ENCODE results near the gene SLC28A2.

Gene SLC28A2, protein sequence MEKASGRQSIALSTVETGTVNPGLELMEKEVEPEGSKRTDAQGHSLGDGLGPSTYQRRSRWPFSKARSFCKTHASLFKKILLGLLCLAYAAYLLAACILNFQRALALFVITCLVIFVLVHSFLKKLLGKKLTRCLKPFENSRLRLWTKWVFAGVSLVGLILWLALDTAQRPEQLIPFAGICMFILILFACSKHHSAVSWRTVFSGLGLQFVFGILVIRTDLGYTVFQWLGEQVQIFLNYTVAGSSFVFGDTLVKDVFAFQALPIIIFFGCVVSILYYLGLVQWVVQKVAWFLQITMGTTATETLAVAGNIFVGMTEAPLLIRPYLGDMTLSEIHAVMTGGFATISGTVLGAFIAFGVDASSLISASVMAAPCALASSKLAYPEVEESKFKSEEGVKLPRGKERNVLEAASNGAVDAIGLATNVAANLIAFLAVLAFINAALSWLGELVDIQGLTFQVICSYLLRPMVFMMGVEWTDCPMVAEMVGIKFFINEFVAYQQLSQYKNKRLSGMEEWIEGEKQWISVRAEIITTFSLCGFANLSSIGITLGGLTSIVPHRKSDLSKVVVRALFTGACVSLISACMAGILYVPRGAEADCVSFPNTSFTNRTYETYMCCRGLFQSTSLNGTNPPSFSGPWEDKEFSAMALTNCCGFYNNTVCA

DNA sequence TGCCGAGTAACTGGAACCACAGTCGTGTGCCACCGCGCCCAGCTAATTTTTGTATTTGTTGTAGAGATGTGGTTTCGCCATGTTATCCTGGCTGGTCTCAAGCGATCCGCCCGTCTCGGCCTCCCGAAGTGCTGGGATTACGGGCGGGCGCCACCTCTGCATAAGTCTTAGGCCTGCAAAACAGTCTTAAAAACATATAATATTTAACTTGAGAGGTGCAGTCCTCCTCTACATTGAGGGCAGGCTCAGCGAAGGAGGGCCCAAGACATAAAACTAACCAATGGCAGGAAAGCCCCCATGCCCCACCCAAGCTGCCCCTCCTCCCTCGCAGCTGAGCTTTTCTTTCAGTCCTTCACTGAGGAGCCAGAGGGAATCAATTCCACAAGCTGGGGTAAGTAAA, at the start of gene SLC28A2:
TSS of gene SLC28A2 (plus strand) at position 347 of the 400 bp plus-strand sequence. CDS start 982 bp downstream, outside the sequence.
- no peak for DNase-seq

DNA sequence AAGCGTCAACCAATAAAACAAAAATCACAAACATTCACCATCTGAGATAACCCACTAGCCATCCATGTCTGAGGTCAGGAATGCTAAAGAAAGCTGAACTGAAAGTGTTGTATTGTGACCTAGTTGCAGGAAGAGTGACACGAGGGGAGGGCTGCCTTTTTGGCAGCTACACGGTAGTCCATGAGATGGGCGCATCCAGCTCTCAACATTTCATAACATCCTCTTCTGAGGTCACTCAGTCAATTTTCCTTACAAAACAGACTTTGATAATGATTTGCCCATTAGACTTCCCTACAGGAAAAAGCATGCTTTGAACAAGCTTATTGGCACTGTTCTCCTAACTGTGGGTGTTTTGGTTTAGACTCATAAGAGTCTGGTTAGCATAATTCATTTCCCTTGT, 48.9 kb upstream of the SLC28A2 start:
- DNase-seq, result no peak

DNA sequence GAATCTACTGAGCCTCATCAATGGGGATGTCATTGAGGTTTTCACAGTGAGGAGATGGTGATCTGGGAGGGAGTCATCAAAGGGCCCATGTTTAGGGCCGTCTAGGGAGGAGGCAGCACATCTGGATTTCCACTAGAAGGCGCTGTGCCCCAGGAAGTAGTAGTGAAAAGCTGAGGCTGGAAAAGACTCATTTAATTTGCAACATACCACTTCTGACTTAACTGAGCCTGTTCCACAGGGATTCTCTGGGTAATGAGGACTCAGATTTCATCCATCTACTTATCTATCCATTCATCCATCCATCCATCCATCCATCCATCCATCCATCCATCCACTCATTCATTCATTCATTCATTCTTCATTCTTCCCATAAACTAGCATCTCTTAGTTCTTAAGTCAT, 46.8 kb upstream of the SLC28A2 start:
- DNase-seq, result peak; percentile 81

DNA sequence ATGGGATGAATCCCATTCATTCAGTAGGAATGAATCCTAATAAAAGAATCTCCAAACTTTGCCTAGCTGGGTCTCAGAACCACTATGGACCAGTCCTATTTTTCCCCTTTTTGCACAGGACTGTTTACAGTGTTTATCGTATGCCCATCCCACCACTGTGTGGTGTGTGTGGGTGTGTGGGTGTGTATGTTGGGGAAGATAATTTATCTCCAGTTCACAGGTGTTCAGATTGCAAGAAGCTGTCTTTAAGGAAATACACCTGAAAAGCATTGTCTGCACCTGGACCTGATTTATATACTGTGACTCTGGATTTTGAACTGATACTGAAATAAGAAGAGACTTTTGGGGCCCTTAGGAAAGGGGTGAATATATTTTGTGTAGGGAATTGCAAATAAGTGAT, 39.5 kb upstream of the SLC28A2 start:
- no peak for DNase-seq

DNA sequence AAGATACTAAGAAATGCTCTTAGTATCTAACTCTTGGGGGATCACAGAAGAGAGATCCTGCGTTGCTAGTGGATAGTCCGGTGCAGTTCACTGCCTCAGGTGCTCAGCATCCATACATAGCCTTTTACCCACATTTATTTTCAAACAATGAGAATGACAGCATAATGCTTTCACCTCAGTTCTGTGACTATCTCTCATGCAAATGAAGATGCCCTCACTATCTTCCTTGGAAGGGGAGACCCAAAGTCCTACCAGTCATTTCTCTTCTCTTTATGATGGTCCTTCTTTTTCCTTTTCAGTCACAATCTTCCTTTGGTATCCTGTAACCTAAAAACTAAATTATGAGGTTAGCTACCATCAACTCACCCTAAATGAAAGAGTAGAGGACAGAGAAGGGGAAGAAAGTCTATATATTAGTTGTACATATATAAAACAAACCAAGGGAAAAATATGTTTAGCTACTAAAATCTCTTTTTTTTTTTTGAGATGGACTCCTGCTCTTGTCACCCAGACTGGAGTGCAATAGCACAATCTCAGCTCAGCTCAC, 30.9 kb upstream of the SLC28A2 start:
- no peak for DNase-seq

DNA sequence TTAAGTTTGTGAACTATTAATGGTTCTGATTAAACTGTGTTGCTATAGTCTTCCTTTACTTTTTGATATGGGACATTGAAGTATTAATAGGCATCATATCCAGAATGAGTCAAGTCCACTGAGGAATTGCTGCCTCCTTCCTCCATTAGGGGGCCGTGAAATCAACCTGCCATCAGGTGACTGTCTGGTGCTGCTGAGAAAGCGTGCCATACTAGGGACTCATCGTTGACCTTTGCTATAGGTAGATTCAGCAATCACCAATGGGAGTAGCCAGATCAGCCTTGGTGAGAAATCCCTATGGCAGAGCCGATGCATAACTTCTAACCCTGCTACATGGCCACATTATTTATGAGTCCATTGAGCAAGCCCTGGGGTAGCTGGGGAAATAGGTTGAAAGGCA, 30.1 kb upstream of the SLC28A2 start:
- DNase-seq, result no peak

DNA sequence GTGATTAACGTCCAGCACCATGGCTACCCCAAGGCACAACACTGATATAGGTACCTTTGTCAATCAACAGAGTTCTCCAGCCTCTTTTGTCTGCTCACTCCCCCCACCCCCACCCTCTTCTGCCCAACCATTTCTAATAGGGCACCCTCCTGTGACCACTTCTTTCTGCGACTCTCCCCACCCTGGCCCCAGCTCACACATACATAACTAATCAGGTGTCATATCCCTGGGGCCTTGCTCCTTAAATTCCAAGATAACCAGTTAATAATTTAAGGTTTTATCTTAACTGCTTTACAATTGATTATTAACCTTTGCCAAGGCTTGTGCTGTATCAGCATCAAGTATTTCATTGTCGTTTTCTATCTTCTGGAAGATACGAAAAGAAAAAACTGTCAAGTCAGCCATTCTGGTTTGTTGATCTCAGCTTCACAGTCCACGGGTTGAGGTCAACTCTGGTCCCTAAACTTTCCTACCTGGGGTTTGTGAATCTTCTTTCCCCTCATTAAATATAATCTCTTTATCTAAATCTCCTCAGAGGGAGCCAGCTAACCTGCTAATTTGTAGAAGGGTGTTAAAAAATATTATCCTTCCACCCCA, 27.3 kb upstream of the SLC28A2 start:
- no peak for DNase-seq

DNA sequence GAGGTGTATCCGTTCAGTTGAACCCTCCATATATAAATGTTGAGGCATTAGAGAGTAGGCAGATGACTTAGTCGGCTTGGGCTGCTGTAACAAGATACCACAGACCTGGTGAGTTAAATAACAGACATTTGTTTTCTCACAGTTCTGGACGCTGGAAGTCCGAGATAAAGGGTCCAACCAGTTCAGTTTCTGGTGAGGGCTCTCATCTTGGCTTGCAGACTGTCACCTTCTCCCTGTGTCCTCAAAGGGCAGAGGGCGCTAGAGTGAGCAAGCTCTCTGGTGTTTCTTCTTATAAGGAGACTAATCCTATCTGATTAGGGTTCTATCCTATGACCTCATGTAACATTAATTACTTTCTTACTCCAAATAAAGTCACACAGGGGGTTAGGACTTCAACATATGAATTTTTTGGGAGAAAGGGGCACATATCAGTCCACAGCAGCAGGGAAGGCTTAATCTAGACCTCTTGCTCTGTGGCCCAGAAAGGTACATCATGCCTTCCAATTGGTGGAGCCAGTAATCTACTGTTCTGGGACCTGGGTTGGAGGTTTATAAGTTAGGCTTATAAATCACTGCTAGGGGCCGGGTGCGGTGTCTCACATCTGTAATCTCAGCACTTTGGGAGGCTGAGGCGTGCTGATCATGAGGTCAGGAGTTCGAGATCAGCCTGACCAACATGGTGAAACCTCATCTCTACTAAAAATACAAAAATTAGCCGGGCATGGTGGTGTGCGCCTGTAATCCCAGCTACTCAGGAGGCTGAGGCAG, 26.3 kb upstream of the SLC28A2 start:
- peak; percentile 3 for DNase-seq

DNA sequence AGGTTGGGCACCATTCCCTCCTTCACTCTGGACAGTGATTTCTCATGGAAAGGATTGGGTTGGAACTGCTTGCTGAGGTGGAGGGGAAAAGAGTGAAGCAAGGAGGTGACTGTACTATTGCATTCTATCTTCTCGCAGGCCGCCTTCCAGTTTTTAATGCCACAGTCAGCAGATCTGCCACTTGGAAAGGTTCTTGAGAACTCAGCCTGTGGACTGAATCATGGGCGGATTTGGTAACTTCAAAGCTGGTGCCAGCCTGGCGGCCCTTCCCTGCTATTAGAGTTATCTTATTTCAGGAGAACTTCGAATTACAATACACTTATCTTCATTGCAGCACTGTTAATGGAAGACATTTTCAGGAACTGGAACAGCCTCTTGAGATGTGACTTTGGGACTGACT, 23.1 kb upstream of the SLC28A2 start:
- no peak for DNase-seq

DNA sequence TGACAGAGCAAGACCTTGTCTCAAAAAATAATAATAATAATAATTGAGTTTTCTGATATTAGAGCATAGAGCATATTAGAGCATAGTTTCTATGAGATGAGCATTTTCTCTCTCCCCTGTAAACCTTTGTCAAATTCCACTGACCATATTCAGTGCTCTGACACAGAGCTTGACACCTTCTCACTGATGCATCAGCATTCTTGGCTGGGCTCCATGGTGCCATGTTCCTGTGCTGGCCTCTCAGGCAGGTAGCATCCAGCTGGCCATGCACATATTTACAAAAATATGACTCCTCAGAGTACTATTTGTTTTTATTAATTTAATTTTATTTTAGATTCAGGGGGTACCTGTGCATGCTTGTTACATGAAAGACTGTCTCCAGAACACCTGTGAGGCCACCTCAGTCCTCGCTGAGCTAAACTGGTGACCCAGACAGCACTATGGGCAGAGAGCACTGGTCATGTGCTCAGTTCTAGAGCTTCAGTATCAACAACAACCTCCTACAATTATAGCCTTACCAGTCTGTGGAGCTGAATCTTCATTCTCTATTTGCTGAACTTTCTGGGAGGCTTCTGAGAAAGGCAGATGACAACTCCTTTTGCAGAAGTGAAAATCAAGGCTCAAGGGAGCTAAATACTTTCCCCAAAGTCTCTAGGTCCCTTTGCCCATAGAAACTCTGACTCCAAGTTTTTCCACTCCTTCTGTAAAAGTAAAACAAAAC, 21.6 kb upstream of the SLC28A2 start:
- no peak for DNase-seq

DNA sequence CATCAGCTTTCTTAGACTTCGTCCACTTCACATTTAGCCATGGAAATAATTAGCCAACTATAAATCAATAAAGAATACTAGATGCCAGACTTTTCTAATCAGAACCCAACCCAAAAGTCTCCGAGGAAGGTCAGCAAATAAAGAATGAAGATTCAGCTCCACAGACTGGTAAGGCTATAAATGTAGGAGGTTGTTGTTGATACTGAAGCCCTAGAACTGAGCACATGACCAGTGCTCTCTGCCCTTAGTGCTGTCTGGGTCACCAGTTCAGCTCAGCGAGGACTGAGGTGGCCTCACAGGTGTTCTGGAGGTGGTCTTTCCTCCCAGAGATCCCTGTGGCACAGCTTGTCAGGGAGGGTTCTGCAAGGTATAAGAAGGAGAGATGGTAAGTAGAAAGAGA, 20.9 kb upstream of the SLC28A2 start:
- no peak for DNase-seq

DNA sequence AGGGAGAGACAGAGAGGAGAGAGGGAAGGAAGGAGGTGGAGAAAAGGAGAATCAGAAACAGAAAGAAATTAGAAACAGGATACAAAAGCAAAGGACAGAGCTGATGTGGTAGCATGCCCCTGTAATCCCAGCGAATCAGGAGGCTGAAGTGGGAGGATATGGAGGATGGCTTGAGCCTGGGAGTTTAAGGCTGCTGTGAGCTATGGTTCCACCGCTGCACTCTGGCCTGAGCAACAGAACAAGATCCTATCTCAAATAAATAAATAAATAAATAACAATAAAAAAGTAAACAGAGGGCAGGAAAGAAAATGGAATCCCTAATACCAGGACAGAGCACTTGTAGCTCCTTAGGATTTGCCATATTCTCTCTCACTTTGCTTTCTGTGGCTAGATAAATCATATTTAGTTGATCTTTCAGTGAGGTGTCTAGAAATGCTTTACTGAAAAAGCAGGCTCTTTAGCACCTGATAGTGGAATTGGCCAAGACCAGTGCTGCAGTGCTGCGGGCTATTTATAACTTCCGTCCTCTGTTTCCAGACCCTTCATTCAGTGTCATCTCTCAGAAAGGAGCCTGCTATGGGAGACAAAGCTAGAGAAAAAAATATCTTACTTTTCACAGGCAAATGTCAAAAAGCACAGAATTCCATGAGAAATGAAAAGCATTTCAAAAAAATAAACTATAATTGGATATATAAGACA, 20.0 kb upstream of the SLC28A2 start:
- no peak for DNase-seq

DNA sequence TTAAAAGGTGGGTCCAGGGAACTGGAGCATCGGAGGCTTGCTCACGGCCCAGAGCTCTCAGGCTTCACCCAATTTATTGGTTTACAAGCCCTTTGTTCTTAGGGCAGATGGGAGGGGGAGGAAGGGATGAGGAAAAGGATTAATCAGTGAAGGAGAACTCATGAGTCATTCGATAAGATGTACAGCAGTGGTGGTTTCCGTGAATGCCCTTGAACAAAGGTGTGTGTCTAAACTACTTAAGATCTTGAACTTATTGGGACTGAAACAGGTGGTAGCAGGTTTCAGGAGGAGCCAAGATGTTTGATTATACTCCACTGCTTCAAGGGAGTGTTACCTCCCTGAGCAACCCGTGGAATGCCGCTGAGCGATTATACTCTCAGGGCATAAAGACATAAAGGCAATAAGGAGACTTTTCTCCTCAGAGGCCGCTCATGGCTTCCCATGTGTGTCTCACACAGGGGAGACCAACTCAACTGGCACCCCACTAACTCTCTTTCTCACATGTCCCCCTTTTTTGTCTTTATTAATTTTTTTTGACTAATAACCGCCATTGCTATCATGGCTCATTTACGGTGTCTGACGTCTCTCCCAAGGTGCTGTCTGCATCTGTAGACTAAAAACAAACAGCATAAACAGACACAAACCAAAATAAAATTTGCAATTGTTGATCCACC, 17.3 kb upstream of the SLC28A2 start:
- DNase-seq, result peak; percentile 8

DNA sequence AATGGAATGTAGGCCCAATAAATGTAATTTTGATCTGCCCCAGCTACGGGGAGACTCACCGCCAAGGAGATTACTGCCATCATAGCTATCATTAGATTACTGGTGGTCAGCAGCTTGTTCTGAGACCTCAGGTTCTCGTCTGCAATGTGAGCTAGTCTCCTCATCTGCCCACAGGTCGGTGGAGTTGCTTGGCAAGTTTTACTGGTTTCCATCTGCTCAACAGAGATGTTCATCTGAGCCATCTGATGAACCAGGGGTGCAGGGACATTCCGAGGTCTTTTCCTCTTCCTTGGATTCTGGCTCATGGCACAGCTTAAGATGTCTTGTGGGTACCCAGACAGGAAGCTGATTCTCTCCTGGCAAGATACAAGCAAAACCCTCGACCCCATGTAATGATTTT, 15.2 kb upstream of the SLC28A2 start:
- DNase-seq, result peak; percentile 31

DNA sequence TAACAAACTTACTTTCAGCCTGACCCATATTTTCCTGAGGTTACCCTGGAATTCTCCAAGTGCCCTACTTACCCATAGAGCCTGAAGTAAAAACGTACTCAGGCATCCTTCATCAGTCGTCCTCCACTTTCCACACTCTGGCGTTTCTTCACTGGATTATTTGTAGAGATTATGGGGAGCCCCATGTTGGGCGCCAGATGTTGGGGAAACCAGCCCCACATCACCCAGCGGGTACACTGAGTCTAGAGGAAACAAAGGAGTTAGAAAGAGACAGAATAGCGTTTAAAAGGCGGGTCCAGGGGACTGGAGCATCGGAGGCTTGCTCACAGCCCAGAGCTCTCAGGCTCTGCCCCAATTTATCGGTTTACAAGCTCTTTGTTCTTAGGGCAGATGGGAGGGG, 9.7 kb upstream of the SLC28A2 start:
- DNase-seq, result peak; percentile 5

DNA sequence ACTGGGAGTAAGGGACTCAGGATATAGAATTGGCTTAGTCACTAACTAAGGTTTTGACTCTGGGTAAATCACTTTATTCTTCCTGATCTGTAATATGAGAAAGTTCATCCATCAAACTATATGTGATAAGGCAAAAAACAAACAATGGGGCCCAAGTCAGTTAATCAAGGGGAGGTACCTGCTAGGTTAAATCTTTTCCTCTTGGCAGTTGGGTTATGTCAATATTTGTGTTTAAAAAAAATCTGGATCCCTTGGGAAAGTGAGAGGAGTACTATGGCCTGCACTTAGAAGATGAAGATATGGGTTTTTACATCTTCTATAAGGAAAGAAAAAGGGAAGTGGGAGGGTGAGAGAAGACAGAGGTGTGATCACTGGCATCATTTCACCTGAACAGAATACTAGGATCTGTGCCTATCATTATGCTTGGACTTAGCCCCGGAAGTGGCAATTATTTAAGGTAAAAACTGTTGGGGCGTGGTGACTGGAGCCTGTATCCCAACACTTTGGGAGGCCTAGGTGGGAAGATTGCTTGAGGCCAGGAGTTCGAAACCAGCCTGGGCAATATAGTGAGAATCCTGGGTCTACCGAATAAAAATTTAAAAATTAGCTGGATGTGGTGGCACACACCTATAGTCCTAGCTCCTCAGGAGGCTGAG, 2.8 kb upstream of the SLC28A2 start:
- DNase-seq, result peak; percentile 41

DNA sequence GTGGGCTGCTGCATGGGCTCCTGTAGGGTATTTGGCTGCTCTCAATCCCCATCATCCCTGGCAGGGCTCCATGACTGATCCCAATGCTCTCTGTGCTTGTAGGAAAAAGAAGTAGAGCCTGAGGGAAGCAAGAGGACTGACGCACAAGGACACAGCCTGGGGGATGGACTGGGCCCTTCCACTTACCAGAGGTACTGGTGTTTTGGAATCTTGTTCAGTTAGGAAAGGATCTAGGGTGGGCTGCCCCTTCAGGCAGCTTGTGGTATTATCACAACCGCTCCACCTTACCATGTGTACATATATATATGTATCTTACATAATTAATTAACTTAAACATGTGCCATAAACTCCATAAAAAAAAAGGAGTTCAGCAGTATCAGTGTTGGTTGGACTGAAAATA, 1.3 kb downstream of the SLC28A2 start:
- peak; percentile 4 for DNase-seq

DNA sequence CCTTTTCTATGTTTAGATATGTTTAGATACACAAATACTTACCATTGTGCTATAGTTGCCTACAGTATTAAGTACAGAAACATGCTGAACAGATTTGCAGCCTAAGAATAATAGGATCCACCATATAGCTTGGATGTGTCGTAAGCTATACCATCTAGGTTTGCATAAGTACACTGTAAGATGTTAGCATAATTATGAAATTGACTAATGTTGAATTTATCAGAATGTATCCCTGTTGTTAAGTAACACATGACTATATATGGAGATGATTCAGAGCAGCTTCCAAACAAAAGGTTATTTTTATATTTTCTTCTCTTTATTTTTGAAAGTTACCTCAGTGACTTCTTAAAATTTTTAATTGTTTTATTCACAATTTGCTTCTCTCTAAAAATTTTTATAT, 2.4 kb downstream of the SLC28A2 start:
- no peak for DNase-seq

DNA sequence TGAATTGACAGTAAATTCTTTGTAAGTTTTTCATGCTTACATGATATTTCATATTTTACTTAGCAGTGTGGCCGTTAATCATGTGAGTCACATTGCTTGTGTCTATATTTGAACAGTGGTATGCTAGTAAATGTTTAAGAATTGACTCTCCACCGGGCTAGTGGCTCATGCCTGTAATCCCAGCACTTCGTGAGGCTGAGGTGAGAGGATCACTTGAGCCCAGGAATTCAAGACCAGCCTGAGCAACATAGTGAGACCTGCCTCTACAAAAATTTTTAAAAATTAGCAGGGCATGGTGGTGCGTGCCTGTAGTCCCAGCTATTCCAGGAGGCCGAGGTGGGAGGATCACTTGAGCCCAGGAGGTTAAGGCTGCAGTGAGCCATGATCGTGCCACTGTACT, 2.8 kb downstream of the SLC28A2 start:
- peak; percentile 37 for DNase-seq

DNA sequence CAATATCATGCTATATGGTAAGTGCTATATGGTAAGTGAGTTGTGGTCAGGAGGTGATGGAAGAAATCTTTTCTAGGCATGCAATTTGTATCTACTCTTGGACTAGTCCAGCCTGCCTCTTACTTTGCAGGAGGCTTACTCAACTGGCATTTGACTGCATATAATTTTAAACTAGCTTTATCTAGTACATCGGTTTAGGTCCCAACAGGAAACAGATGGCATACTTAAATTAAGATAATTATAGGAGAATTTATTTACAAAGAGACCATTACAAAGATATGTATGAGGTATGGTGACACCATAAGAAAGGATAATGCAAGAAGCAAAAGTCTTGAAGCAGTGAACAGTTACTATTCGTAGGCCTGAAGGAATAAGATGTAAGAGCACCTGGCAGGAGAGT, 7.8 kb downstream of the SLC28A2 start:
- no peak for DNase-seq
